Rectal smooth muscle tissue (tissue), 1 donor: ENCODE data around the gene NDUFA3.
A peak's percentile ranks its signal among the peaks of the same experiment; 100 is the strongest.

Experiments used
- H3K27ac ChIP-seq: one replicate; pipeline ENCODE4 v1.7.0; 2013; ENCODE audit warnings: low read depth, low read length, inconsistent platforms
- H3K27me3 ChIP-seq: one replicate; pipeline ENCODE4 v1.7.0; 2013; ENCODE audit warnings: low read length; ENCODE audit not compliant: control insufficient read depth, insufficient read depth
- H3K36me3 ChIP-seq: one replicate; pipeline ENCODE4 v1.7.0; 2013; ENCODE audit warnings: low read length; ENCODE audit not compliant: control insufficient read depth, insufficient read depth
- H3K4me1 ChIP-seq: one replicate; pipeline ENCODE4 v1.7.0; 2013; ENCODE audit warnings: low read length; ENCODE audit not compliant: control insufficient read depth, insufficient read depth
- H3K4me3 ChIP-seq: one replicate; pipeline ENCODE4 v1.7.0; 2013; ENCODE audit warnings: low read length
- H3K9ac ChIP-seq: one replicate; pipeline ENCODE4 v1.7.0; 2013; ENCODE audit warnings: low read length

The NDUFA3 gene

DNA sequence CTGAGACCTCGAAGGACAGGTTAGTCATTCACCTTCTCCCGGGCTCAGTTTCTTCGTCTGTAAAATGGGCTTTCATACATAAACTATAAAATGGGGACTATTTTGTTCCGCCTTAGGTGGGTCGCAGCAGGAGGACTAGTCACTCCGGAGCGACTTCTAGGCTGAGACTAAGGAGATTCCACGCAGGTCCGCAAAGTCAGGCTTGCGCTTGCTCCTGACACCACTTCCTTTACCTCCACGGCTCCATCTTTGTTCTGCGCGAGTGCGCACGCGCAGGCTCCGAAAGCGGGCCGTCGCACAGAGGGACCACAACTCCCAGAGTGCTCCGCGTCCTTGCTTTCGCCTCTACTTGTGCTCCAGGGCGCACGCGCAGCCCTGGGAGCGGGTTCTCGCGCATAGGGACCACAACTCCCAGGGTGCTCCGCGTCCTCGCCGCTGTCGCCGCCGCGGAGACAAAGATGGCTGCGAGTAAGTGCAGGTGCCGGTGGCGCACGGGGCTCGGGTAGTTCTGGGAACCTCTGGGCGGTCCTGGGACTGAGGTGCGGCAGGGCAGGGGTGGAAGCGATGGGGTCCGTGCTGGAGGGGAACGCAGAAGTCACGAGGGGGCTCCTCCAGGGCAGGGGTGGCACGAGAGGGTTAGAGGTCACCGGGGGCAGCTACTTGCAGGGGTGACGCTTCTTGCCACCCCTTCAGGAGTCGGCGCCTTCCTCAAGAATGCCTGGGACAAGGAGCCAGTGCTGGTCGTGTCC, at the start of gene NDUFA3:
Gene NDUFA3, plus strand, starts transcription at position 435 of the 749 bp plus-strand sequence. Its CDS starts 24 bp downstream, at position 459.
- Histone ChIP-seq H3K27me3 (no peaks in the 10 kb centered on the region), H3K27ac (peak within 1 kb of the TSS; percentile 55), H3K4me3 (peak within 1 kb of the TSS; percentile 93), H3K9ac (peak within 1 kb of the TSS; percentile 59), H3K4me1 (peaks cover 2% of the 10 kb centered on the region), H3K36me3 (peaks cover 15% of the 10 kb centered on the region)

DNA sequence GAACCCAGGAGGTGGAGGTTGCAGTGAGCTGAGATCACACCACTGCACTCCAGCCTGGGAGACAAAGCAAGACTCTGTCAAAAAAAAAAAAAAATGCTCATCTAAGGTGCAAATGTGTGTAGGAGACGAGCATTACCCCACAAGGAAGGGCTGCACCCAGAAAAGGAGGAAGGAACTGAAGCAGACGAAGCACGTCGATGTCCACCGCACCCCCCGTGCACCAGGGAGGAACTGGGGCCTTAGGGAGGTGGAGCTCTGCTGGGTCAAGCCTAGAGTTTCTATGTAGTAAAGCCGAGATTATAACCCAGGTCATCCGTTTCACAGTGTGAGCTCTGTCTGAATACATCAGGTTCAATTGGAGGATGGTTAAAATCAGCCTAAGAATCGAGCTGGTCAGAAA, 40.0 kb upstream of the NDUFA3 start:
- H3K27me3 ChIP-seq: no peaks in the 10 kb centered on the region
- H3K9ac ChIP-seq: no peak overlapping the region
- H3K4me1 ChIP-seq: no peaks in the 10 kb centered on the region
- H3K4me3 ChIP-seq: no peak overlapping the region
- H3K36me3 ChIP-seq: no peaks in the 10 kb centered on the region
- no peak overlapping the region for H3K27ac ChIP-seq

DNA sequence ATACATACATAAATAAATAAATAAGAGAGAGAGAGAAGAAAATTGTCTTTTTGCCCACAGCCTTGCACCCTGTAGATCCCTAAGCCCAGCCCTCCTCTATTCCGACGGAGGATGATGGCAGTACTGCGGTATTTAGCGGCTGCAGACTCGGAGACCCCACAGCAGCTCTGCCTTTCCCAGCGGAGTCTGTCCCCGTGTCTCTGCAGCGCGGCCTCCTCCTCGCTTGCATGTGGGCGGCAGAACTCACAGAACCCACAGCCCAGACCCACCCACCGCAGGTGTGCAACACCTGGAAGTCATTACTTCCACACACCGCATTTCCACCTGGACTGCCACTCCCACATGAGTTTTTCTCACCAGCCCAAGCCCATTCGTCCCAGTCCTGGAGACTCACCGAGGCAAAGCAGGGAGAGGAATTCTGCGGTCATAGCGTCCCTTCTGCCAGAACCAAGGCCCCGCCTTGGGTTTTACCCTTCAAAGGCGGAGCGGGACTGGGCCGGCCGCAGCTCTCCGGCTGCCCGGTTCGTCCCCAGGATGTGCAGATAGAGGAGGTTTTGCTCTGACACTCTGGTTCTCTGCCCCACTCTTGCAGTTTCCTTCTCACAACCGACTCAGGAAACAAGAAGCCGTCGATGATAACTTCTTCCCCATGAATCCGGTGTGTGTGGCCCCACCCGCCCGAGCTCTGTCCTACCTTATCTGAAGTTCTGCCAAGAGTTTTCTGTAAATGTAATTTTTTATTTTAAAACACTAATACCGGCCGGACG, 39.1 kb upstream of the NDUFA3 start, which contains the start of gene VSTM1:
Gene VSTM1, minus strand, starts transcription at position 548 of the 767 bp plus-strand sequence. Its CDS starts 120 bp downstream, at position 428.
- Histone ChIP-seq H3K27me3 (no peaks in the 10 kb centered on the region), H3K36me3 (no peaks in the 10 kb centered on the region), H3K4me3 (no peak within 1 kb of the TSS), H3K27ac (no peak within 1 kb of the TSS), H3K9ac (no peak within 1 kb of the TSS), H3K4me1 (no peaks in the 10 kb centered on the region)

- Histone ChIP-seq H3K4me3 (no peak overlapping the region), H3K9ac (no peak overlapping the region), H3K36me3 (no peaks in the 10 kb centered on the region), H3K4me1 (no peaks in the 10 kb centered on the region), H3K27me3 (no peaks in the 10 kb centered on the region), H3K27ac (no peak overlapping the region)
Observed at GRCh38 chr19:54069470-54069869, 33.2 kb upstream of the NDUFA3 start.

DNA sequence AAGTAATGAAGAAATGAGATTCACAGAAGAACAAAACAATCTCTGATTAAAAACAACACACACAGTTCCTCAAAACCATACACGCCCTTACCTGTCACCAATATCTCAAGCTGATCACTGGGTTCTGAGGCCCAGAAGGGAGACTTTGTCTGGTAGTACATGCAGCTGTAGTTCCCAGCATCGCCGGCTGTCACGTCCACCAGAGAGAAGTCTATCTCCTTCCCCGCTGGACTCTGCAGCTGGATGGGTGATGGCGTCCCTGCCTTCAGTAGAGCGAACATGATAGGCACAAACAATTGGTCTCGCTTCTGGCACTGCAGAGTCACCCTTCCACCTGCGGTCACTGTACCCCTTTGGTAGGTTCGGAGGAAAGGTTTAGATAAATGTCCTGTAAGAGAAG, 28.8 kb upstream of the NDUFA3 start:
- Histone ChIP-seq H3K4me3 (no peak overlapping the region), H3K27ac (no peak overlapping the region), H3K27me3 (no peaks in the 10 kb centered on the region), H3K4me1 (no peaks in the 10 kb centered on the region), H3K9ac (no peak overlapping the region), H3K36me3 (no peaks in the 10 kb centered on the region)

DNA sequence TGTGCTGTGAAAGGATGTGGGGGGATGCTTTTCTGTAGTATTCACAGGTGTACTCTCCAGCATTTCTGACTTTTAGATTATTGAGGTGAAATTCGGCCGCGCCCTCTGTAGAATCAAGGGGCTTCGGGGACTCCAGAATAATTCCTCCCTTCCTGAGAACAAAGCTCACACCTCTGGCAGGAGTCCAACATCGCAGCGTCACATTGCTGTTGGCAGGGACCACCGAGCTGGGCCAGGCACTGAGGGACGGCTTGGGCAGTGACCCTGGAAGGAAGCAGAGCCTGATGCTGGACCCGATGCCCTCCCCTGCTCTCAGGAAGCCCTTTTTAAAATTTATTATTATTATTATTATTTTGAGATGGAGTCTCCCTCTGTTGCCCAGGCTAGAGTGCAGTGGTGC, 27.8 kb upstream of the NDUFA3 start:
- H3K27ac ChIP-seq: no peak overlapping the region
- H3K9ac ChIP-seq: no peak overlapping the region
- no peaks in the 10 kb centered on the region for H3K27me3 ChIP-seq
- no peaks in the 10 kb centered on the region for H3K4me1 ChIP-seq
- no peak overlapping the region for H3K4me3 ChIP-seq
- no peaks in the 10 kb centered on the region for H3K36me3 ChIP-seq

DNA sequence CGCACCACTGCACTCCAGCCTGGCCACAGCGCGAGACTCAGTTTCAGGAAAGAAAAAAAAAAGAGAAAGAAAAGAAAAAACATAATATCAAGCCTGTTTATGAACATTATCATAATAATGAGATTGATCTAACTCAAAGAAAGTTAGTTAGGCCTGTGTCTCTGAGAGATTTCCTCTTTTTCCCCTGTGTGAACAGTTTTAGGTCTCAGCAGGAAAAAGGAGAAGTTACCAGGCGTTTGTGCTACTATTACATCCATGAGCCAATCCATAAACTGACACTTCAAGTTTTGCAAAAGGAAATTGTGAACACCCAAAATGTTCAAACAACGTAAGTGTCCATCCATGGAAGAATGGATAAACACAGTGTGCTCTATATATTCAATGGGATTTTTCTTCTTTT, 25.3 kb upstream of the NDUFA3 start:
- Histone ChIP-seq H3K9ac (no peak overlapping the region), H3K36me3 (no peaks in the 10 kb centered on the region), H3K4me3 (no peak overlapping the region), H3K4me1 (no peaks in the 10 kb centered on the region), H3K27me3 (no peaks in the 10 kb centered on the region), H3K27ac (no peak overlapping the region)

DNA sequence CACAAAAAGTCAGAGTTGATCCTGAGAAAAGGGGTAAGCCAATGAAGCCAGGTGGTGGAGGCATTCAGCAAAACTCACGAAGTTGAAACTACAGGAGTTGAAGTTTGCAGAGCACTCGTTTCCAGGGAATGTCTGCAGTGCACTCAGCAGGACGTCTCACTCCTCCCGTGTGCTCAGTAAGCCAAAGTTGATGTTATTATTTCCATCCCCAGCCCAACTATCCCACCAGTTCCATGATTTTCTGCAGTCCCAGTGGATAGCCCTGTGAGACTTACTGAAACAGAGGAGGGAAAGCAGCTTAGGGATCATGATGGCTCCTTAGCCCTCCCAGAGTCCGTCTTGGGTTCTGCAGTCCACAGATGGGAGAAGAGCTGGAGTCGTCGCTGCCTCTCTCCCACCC, 21.6 kb upstream of the NDUFA3 start, which contains the start of gene TARM1:
Gene TARM1, minus strand, starts transcription at position 334 of the 400 bp plus-strand sequence. Its CDS starts 25 bp downstream, at position 309.
- Histone ChIP-seq H3K36me3 (no peaks in the 10 kb centered on the region), H3K27ac (no peak within 1 kb of the TSS), H3K4me3 (no peak within 1 kb of the TSS), H3K4me1 (no peaks in the 10 kb centered on the region), H3K27me3 (no peaks in the 10 kb centered on the region), H3K9ac (no peak within 1 kb of the TSS)

DNA sequence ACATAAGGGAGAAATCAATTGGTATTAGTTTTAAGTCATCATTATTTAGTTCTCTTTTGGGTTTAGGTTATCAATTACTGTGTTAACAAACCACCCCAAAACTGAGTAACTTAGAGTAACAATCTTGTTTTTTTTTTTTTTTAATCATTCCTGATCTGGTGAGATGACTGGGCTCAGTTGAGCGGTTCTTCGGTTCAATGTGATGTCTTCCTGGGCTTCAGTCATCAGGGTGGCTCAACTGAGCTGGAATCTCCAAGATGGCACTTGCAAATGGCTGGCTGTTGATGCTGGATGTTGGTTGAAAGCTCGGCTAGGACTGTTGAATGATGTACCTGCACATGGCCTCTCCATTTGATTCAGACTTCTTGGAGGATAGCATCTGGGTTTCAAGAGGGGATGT, 18.2 kb upstream of the NDUFA3 start:
- Histone ChIP-seq H3K4me3 (no peak overlapping the region), H3K27me3 (no peaks in the 10 kb centered on the region), H3K9ac (no peak overlapping the region)

GRCh38 chr19:54094426-54095000, 8.1 kb upstream of the NDUFA3 start:
- Histone ChIP-seq H3K36me3 (no peaks in the 10 kb centered on the region), H3K4me3 (no peak overlapping the region), H3K4me1 (peaks cover 3% of the 10 kb centered on the region), H3K27ac (no peak overlapping the region), H3K9ac (no peak overlapping the region), H3K27me3 (peaks cover 15% of the 10 kb centered on the region)

More for the DNA sequence above, 18.2 kb upstream of the NDUFA3 start:
- no peaks in the 10 kb centered on the region for H3K36me3 ChIP-seq
- H3K27ac ChIP-seq: no peak overlapping the region
- H3K4me1 ChIP-seq: no peaks in the 10 kb centered on the region

GRCh38 chr19:54095136-54095858, 7.4 kb upstream of the NDUFA3 start:
- Histone ChIP-seq H3K4me3 (peak overlapping the region; percentile 46), H3K4me1 (peaks cover 3% of the 10 kb centered on the region), H3K9ac (no peak overlapping the region), H3K36me3 (no peaks in the 10 kb centered on the region), H3K27me3 (peaks cover 15% of the 10 kb centered on the region), H3K27ac (no peak overlapping the region)
